Measurements from ENCODE around the gene PCNT.

DNA sequence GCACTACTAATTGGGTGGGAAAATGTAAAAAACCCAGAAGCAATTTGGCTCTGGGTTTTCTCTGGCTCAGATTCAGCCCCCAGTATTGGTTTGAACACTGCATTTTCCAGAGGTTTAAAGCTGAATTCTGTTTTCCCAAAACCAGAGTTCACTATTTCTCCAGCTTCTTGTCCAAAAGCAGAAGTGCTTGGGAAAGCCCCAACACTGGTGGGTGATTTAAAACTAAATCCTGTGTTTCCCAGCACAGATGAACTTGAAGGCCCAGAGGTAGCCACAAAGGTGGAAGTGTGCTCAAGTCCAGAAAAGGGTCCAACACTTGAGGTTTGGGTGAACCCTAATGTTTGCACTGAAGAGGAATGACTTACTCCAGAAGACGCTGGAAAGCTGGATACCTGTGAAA, 39.2 kb upstream of the PCNT start:
- TF ChIP-seq, protein P1, sequence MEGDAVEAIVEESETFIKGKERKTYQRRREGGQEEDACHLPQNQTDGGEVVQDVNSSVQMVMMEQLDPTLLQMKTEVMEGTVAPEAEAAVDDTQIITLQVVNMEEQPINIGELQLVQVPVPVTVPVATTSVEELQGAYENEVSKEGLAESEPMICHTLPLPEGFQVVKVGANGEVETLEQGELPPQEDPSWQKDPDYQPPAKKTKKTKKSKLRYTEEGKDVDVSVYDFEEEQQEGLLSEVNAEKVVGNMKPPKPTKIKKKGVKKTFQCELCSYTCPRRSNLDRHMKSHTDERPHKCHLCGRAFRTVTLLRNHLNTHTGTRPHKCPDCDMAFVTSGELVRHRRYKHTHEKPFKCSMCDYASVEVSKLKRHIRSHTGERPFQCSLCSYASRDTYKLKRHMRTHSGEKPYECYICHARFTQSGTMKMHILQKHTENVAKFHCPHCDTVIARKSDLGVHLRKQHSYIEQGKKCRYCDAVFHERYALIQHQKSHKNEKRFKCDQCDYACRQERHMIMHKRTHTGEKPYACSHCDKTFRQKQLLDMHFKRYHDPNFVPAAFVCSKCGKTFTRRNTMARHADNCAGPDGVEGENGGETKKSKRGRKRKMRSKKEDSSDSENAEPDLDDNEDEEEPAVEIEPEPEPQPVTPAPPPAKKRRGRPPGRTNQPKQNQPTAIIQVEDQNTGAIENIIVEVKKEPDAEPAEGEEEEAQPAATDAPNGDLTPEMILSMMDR (IDR thresholded peaks at IDR 0.05 in 4 of 5, conservative IDR thresholded peaks at IDR 0.05 in 1 of 5), result no peak
- no peak for TF ChIP-seq POLR2A (IDR thresholded peaks at IDR 0.05)
